GM18511 (cell line): ENCODE measurements around the gene C14orf93.
"Not testable (repeated sequence)": the region's sequence is repeated elsewhere in the genome, so short reads cannot be mapped to it uniquely, and the experiment has no call there.

Experiments
- ATAC-seq: cut with Tn5 transposase; IDR thresholded peaks from one replicate; pipeline ENCODE4 v1.9.1; 2021; ENCODE audit warnings: mild to moderate bottlenecking, moderate library complexity; ENCODE audit not compliant: unreplicated experiment

The C14orf93 gene

GRCh38 chr14:23021434-23021833 is 11.5 kb upstream of the C14orf93 start:
- no peak for ATAC-seq

DNA sequence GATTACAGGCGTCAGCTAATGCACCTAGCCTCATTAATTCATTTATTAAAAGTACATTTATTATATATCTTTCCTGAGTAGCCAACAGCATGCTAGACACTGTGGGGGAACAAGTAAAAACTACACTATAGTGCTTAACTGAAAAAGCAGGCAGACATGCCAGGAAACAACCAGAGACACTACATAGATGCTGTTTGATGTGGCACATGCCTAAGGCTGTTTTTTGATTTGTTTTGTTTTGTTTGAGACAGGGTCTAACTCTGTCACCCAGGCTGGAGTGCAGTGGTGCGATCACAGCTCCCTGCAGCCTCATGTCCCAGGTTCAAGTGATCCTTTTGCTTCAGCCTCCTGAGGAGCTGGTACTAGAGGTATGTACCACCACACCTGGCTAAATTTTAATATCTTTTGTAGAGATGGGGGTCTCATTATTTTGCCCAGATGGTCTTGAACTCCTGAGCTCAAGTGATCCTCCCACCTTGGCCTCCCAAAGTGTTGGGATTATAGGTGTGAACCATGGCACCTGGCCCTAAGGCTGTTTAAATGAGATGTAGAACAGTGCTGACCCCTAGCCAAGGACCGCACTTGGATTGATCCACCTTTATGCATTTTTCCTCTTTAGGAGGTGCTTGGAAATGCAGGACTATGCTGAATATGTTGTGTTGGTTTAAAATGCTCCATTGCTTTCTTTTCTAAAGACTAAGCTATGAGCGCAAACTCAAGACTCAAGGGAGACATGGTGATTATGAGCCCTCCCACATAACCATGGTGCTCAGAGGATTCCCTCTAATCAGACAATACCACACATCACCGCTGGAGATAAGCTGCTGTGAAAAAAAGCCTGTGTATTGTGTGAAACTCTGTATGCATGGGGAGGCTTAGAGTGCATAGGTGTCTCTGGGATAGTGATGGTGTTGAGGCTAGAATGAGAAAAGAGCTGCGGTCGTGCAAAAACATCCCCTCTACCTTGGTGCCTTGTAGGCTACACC is 10.5 kb upstream of the C14orf93 start:
- no peak for ATAC-seq

- ATAC-seq: no peak
Observed at GRCh38 chr14:23018107-23018506, 8.2 kb upstream of the C14orf93 start.

DNA sequence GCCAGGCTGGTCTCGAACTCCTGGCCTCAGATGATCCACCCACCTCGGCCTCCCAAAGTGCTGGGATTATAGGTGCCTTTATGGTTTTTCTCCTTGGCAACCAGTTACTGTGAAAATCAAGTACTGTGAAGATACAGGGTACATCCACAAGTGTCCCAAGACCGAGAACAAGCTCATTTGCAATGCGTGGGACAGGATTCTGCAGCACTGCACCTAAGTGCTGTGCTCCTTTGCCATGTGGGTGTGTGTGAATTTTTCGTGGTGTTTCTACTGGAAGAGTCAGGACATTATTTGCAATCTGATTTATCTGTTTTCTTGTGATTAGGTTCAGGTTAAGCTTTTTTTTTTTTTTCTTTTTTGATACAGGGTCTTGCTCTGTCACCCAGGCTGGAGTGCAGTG is 7.1 kb upstream of the C14orf93 start:
- no peak for ATAC-seq

- no peak for ATAC-seq
Observed at GRCh38 chr14:23015618-23016017, 5.7 kb upstream of the C14orf93 start.

- not testable (repeated sequence) for ATAC-seq
Observed at GRCh38 chr14:23013749-23014054, 3.8 kb upstream of the C14orf93 start.

DNA sequence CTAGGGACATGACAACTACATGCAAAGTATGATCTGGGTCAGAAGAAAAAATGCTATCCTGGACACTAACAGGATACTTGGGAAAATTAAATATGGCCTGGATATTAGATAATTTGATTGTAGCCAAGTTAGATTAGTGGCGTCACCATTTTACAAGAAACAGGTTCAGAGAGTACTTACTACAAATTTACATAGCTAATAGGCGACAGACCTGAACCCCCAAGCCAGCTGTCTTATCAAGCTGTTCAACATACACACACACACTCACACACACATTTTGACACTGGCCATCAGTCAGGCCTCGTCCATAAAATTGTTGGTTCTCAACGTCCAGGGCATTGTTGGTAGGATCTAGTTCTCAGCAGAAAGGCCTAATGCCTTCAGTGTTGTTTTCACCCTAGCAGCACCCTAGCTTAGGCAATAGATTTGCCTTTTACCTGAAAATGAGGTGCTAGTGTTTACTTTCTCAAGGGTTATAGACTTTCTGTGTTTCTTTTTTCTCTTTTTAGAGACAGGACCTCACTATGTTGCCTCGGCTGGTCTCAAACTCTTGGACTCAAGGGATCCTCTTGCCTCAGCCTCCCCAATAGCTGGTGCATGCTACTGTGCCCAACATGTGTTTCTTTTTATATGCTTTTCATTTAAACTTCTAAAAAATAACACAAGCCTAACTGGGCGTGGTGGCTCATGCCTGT is 3.3 kb upstream of the C14orf93 start:
- no peak for ATAC-seq

- no peak for ATAC-seq
Observed at GRCh38 chr14:23009483-23009938, 432 bp downstream of the C14orf93 start.

DNA sequence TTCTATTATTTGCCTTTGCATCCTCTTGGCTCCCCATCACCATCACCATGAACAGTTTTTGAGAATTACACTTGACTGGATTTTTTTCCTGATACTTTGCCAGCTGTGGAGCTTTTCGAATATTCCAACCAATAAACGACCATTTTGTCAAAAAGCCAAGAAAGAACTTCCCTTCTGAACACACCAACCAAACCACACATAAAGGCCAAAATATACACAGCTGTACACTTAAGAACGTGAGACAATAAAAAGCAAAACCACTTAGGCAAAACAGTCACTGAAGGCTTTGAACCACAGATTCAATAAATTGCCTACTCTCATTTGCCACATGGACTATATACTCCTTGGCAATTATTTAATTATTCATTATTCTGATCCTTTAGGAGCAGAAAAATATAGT is 1.1 kb downstream of the C14orf93 start:
- ATAC-seq: no peak

DNA sequence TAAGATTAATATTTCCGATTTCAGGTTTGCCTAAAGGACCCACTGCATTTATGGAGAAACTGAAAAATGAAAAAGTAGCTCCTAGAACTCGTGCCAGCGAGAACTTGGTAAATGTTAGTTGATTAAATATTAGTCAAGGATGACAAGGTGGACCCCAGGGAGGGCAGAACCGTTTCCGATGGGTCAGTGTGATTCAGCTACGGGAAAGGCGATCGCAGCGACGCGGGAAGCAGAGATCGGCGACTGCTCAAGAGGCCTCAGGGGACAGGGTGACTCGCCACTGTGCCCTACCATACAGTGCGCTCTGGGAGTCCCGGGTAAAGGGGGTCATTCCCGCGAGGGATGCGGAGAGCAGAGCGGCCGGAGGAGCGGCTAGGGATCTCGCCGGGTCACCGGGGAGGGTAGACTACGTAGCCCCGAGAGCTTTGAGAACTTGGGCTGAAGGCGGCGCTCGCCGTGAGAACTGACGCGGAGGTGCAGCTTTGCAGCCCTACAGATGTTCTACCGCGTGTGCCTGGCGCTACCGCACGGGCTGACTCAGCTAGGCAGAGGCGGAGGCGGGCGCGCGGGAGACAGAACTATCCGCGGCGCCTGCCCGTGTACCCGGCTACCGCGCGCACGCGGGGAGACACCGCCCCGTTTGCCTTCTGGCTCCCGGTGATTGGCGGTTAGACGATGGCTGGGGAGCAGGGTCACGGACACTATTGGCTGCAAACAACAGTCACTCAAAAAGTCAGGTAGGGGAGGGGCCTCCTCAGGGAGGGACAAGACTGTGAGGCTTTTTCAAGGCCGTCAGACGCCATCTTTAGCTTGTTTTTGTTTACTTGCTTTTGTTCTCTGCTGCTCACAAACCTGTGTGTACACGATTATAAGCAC is 3.2 kb downstream of the C14orf93 start:
- peak; percentile 97 for ATAC-seq

DNA sequence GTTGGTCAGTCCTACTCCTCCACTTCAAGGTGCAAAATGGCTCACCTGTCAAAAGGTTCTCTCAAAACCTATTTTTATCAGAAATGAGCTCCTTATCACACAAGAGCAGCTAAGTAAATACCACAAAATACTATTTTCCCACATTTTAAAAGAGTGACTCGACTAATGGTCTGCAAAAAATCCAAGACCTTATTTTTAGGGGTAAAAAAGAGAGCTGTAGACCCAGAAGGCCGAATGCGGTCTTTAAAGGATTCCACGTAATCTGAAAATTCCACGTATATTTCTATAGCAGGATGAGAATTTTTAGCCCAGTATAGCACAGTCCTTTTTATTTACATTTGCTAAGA is 3.8 kb downstream of the C14orf93 start:
- ATAC-seq: no peak

- ATAC-seq: no peak
Observed at GRCh38 chr14:23005451-23006187, 4.3 kb downstream of the C14orf93 start.

DNA sequence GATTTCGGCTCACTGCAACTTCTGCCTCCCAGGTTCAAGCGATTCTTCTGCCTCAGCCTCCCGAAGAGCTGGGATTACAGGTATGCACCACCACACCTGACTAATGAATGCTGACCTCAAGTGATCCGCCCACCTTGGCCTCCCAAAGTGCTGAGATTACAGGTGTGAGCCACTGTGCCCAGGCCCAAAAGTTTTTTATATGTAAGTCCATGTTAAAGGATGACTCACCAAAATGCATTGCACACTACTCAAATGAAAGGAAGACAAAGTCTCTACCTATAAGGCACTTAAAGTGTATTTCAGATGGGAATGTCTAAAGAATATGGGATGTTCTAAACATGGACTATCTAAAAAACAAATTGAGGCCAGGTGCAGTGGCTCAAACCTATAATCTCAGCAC is 5.7 kb downstream of the C14orf93 start:
- ATAC-seq: not testable (repeated sequence)

- no peak for ATAC-seq
Observed at GRCh38 chr14:23002592-23002991, 7.4 kb downstream of the C14orf93 start.

GRCh38 chr14:23000860-23001259 is 9.1 kb downstream of the C14orf93 start:
- ATAC-seq: no peak

DNA sequence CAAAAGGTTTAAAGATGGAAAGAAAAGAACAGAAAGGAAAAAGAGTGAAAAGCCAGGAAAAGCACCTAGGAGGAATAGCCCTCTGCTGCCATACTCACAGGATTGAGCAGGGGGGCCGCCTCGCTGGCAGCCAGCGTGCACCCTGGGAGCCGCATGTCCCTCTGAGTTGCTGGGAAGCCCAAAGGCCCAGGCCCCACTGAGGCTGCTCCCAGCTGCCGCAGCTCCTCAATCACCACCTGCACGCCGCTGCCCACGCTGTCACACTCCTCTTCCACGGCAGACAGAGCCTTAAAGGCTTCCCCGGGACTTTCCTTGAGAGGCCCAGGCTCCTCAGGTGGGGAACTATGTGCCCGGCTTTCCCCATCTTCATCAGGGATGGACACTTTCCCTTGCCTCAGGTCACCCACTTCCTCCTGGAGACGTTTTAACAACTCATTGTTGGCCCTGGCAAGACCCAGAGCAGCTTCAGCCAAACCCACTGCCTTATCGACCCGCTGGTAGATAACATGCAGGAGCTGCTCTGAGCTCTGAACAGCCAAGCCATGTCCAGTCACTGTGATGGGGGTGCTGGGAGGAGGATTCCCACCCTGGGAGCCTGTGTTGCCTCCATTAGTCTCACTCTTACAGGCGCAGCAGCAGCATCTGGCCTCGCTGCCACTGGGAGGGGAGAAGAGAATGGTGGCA is 11.5 kb downstream of the C14orf93 start:
- ATAC-seq: no peak

DNA sequence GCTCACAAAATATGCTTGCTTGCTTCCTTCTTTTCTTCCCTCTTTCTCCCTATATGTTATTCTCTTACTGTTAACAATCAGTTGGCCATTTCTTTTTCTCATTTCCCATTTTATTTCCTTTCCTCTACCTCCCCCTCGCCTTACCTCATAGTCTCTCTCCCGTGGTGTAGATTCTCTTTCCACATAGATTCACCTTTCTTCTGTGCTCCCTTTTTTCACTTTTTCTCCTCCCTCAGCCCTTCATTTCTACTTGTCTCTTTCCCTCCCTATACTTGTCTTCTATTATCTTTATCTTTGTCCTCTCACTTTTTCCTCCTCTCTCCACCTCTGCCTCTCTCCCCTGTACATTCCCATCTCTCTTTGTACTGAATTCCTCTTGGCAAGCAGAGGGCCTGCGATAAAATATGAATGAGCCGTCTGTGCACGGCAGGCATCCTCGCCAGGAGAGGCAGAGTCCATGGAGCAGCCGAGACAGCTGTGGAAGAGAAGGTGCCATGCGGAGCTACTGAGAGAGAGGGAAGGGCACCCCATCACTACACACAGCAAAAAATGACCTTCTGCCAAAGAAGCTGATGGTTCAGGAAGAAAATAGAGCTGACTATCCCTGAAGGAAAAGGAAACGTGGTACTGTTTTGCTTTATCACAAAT is 12.1 kb downstream of the C14orf93 start:
- ATAC-seq: no peak

- ATAC-seq: no peak
Observed at GRCh38 chr14:22996768-22997654, 12.9 kb downstream of the C14orf93 start.
